Stimulated activated CD4-positive, alpha-beta T cell treated with anti-CD3 and anti-CD28 coated beads, Interleukin-2, amount 100 ng/mL, for 24 hours (primary cell): Measurements from ENCODE around the gene ITGA1.
"Not testable (repeated sequence)": the region's sequence is repeated elsewhere in the genome, so short reads cannot be mapped to it uniquely, and the experiment has no call there.

Experiments used
- DNase-seq, 2 donors: peaks; one replicate each; pipeline ENCODE4 v3.0.0-alpha.2; 2020

ITGA1 gene

DNA sequence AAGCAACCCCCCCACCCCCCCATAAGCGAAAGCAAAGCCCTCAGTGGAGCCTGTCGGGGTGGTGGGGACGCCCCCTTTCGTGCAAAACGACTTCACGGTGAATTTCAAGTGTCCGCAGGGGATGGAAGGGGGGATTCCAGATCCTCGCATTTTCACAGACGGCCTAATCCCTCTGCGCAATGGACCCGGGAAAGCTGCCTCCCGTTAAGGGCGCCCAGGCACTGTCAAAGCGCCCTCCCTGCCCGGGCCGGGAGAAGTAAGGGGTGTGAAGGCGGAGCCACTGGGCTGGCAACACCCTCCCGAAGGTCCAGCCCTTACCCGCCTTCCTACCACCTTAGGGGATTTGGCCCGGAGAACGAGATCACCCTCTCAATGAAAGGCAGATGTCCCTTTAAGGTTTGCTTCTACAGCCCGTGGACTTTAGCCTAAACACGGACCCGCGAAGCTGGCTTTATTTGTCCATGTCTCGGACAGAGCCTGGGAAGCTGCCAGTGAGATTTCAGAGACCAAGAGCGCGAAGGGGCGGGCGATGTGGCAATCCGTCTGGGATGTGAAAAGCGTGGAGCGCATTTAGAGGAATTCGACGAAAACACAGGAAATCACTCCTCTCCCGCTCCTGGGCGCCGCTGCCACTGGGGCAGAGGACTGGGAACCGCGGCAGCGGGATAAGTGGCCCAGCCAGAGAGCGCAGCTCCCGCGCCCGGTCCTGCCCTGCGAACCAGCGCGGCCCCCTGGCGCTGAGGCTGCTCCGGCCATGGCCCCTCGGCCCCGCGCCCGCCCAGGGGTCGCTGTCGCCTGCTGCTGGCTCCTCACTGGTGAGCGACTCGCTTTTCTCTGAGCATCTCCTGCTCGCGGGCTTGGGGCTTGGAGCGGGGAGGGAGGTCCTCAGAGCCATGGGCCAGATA lies at the start of gene ITGA1, which contains the start of gene PELO:
TSS of gene ITGA1 (plus strand) at position 317 of the 905 bp plus-strand sequence. CDS start at position 755, 438 bp downstream.
TSS of gene PELO (plus strand) at position 317 of the 905 bp plus-strand sequence. CDS start 12,479 bp downstream, outside the sequence.
- DNase-seq = peak; percentile 59 to 70

- DNase-seq = no peak
These were observed 49.6 kb upstream of the ITGA1 start for GRCh38 chr5:52738095-52738506.

- no peak for DNase-seq
These were observed 47.7 kb upstream of the ITGA1 start for GRCh38 chr5:52740007-52740406.

DNA sequence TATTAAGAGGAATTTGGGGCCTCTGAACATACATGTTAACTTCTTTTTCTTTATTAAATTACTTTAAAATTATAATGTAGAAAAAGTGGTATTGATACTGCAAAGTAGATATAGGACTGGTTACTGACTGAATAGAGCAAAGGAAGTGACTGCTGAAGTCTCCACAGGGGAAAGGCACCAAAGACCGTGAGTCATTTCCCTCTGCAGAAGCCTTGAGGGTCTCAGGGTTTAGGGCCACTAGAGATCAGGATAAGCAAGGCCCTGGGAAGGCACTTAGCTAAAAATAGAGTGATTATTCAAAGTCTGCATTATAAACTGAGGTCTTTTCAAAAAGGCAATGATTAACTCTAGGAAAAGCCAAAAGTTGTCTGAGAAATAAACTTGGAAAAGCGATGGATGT lies 44.7 kb upstream of the ITGA1 start:
- DNase-seq = no peak

- DNase-seq = no peak
These were observed 44.2 kb upstream of the ITGA1 start for GRCh38 chr5:52743529-52743928.

DNA sequence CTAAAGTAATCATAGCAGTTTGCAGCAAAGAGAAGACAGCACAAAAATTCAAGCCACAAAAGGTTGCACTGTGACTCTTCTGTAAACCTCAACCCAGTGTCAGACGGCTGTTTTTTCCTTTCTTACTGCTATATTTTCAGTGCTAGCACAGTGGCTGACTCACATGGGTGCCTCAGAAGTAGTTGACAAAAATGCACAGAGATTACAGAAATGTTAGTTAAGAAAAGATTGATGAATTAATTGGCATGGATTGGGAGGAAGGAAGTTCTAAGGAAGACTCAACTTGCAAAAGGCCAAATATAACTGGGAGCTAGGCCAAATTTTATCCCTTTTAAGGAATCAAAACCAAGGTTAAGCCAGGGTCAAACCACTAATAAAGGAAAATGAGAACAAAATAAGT lies 43.7 kb upstream of the ITGA1 start:
- DNase-seq = peak; percentile 17 to 48

DNA sequence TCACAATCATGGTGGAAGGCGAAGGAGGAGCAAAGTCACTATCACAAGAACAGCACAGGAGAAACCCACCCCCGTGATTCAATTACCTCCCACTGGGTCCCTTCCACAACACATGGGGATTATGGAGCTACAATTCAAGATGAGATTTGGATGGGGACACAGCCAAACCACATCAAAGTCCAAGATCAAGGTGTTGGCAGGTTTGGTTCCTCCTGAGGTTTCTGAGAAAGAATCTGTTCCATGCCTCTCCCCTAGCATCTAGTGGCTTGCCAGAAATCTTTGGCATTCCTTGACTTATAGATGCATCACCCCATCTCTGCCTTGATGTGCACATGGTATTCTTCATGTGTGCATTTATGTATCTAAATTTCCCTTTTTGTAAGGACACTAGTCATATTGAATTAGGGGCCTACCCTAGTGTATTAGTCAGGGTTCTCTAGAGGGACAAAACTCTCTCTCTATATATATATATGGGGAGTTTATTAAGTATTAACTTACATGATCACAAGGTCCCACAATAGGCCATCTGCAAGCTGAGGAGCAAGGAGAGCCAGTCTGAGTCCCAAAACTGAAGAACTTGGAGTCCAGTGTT lies 42.8 kb upstream of the ITGA1 start:
- DNase-seq = not testable (repeated sequence)

DNA sequence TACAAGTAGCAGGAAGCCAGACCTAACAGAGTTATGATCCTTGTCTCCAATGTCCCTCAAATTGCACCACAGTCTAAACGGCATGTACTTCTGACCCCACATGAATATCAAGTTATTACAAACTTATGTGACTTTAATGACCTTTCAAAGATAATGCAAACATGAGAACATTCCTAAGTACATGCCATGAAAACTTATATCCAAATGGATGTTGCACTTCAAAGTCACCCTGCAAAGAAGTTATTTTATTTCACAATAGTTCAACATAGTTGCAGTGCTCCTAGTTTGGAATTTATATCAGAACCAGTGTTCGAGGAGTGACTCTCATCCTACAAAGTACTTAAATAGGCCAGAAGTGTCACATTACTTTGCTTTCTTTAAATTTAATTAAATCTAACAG lies 41.2 kb upstream of the ITGA1 start:
- no peak for DNase-seq

DNA sequence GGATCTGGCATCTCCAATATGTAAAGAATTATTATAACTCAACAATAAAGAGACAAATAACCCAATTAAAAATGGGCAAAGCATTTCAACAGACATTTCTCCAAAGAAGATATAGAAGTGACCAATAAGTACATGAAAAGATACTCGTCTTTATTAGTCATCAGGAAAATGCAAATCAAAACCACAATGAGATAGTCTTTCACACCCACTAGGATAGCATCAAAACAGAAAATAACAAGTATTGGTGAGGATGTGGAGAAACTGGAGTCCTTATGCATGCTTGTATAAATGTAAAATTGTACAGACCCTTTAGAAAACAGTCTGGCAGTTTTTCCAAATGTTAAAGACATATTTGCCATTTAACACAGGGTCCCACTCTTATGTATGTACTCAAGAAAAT lies 39.1 kb upstream of the ITGA1 start:
- no peak for DNase-seq

GRCh38 chr5:52749666-52750065 lies 38.0 kb upstream of the ITGA1 start:
- no peak for DNase-seq

GRCh38 chr5:52751137-52751536 lies 36.6 kb upstream of the ITGA1 start:
- DNase-seq = no peak

DNA sequence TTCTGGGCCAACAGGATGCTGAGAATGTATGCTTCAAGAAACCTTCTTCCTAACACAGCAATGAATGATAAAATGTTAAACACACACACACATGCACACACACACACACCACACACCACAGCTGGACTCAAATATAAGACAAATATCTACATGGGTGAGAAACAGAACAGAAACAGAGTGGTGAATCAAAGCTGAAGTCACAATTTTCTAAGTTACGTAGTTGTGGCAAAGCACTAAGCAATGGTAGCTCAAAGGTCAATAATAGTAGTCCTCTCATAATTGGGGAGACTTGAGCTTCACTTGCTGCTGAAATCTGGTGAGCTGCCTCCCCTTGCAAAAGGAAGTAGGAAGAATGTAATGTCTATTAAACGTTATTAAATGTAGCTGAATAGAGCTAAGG lies 33.7 kb upstream of the ITGA1 start:
- no peak for DNase-seq

GRCh38 chr5:52757527-52757926 lies 30.2 kb upstream of the ITGA1 start:
- no peak for DNase-seq

- no peak for DNase-seq
These were observed 29.7 kb upstream of the ITGA1 start for GRCh38 chr5:52758014-52758413.

GRCh38 chr5:52759331-52759730 lies 28.4 kb upstream of the ITGA1 start:
- no peak for DNase-seq

- DNase-seq = peak; percentile 21 to 55
These were observed 26.9 kb upstream of the ITGA1 start for GRCh38 chr5:52760695-52761366.

- DNase-seq = no peak
These were observed 20.4 kb upstream of the ITGA1 start for GRCh38 chr5:52767217-52767743.

- DNase-seq = no peak
These were observed 19.8 kb upstream of the ITGA1 start for GRCh38 chr5:52767766-52768480.

DNA sequence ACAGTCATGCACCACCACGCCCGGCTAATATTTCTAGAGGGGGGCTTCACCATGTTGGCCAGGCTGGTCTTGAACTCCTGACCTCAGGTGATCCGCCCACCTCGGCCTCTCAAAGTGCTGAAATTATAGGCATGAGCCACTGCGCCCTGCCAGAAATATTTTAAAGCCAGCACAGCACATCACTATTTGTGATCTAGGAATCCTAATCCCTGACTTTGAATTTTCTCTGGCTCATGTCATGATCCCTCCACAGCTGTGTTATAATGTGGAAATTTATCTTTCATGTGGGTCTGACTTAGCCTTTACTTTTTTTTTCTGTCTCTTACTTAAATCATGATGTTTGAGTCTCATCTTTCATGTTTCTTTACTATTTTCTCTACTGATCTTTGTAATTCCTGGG lies 18.7 kb upstream of the ITGA1 start:
- no peak for DNase-seq

GRCh38 chr5:52770287-52770939 lies 17.3 kb upstream of the ITGA1 start:
- no peak for DNase-seq

- peak; percentile 40 to 47 for DNase-seq
These were observed 16.2 kb upstream of the ITGA1 start for GRCh38 chr5:52771343-52772039.
